GM12864 (cell line): ENCODE results near the gene SLC22A14.

Experiments
- DNase-seq: peaks from one replicate; pipeline ENCODE4 v3.0.0-alpha.2; 2011; ENCODE audit warnings: low read depth
- H3K4me3 ChIP-seq: 2 replicates; pipeline ENCODE4 v1.5.1; 2011; ENCODE audit warnings: mild to moderate bottlenecking, low read depth, low read length, control low read depth
- TF ChIP-seq, protein P1 (sequence below): IDR thresholded peaks from 2 replicates; pipeline ENCODE4 v1.5.1; 2011; ENCODE audit warnings: low read depth, mild to moderate bottlenecking, moderate library complexity, low read length, control low read depth, inconsistent platforms; ENCODE audit errors: missing control alignments

Gene SLC22A14

DNA sequence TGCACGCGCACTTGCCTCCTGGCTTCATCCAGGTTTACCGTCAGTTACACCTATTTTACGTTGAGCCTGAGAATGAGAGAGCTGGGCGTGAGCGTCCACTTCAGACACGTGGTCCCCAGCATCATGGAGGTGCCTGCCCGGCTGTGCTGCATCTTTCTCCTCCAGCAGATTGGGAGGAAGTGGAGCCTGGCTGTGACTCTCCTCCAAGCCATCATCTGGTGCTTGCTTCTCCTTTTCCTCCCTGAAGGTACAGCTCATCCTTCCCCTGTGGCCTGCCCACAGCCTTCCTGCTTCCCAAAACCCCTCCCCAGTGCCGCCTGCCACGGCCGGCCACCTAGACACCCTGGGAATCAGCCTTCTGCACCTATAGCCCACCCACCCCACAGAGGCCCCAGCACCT is 31.6 kb downstream of the SLC22A14 start:
- TF ChIP-seq, protein P1, sequence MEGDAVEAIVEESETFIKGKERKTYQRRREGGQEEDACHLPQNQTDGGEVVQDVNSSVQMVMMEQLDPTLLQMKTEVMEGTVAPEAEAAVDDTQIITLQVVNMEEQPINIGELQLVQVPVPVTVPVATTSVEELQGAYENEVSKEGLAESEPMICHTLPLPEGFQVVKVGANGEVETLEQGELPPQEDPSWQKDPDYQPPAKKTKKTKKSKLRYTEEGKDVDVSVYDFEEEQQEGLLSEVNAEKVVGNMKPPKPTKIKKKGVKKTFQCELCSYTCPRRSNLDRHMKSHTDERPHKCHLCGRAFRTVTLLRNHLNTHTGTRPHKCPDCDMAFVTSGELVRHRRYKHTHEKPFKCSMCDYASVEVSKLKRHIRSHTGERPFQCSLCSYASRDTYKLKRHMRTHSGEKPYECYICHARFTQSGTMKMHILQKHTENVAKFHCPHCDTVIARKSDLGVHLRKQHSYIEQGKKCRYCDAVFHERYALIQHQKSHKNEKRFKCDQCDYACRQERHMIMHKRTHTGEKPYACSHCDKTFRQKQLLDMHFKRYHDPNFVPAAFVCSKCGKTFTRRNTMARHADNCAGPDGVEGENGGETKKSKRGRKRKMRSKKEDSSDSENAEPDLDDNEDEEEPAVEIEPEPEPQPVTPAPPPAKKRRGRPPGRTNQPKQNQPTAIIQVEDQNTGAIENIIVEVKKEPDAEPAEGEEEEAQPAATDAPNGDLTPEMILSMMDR, result no peak
- H3K4me3 ChIP-seq, result no peak overlapping the region
- no peak for DNase-seq

DNA sequence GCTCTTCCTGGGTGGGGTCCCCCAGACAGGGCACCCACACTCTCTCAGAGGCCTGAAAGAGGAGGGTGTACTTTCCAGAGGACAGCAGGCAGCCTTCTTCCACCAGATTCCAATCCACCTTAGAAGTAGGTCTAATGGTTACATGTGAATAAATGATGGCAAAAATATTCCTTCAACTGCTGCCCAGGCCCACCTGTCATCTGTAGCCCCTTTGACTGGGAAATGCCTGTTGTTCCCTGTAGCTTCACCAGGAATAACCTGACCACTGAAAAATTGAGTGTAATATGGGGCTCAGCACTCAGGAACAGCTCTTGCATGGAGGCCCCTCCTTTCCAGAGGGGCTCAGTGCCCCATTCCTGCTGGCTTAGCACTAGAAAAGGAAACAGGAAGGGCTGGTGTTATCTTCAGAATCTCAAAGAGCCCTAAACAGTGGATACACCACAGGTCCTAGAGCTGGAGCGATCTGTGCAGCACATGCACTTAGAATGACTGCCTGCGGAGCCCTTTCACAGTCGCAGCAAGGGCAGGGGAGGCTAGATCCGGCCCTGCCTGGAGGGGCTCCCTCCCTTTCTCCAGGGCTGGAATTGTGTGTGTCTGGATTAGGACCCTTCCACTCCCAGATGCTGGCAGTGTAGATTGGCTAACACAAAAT is 32.1 kb downstream of the SLC22A14 start:
- no peak for DNase-seq
- TF ChIP-seq, protein P1, result no peak
- H3K4me3 ChIP-seq, result no peak overlapping the region

DNA sequence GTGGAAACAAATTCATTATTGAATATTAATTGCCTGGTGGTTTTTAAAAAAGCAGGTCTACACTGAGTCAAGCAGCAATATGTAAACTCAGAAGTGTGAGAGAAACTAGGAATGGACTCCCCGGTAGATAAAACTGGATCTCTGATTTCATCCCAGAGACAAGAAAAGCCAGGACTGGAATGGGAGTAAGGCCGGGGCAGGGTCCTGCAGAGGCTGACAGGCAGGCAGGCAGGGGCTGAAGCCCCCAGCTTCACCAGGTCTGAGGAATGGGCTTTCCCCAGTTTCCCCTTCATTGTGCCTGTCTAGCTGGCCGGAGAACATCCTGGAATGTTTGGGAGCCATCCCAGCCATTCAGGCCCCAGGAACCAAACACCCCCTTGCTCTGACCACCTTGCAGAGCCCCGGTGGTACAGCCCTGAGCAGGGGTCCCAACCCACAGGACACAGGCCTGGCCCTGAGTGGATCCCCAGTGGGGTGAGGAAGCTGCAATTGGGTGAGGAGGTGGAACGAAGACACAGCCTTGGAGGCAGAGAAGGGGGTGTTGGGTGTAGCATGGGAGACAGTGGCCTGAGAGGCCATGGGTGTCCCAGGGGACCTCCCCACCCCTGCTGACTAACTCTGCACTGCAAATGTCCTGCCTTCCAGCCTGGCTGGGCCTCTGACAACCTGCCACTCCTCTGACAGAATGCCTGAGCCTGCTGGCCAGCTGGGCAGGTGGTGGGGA is 32.8 kb downstream of the SLC22A14 start:
- no peak overlapping the region for H3K4me3 ChIP-seq
- TF ChIP-seq, protein P1, result no peak
- no peak for DNase-seq

DNA sequence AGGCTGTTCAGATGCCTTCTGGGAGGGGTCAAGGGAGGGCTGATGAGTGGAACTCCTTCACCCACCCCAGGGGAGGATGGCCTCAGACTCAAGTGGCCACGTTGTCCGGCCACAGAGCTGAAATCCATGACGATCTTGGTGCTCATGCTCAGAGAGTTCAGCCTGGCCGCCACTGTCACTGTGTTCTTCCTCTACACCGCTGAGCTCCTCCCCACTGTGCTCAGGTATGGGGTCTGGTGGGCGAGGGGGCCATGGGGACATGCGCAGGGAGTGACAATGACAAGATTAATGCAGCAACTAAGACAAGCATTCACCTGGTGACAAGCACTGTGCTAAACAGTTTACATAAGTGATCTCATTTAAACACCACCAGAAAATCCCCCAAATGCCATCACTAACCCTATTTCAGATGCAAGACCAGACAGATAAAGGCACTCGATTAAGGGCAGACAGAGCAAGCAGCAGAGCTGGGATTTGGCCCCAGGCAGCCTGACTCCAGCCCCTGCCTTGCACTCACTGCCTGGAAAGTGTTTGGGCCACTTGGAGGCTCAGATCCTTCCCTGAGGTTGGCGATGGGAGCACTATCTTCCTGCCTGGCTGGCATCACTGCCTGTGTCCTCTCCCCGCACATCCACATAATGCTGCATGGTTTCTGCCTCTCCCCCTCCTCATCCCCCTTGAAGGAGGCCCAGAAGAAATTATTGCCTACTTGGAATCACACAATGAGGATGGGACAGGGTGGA is 33.6 kb downstream of the SLC22A14 start:
- TF ChIP-seq, protein P1, result no peak
- DNase-seq, result no peak
- no peak overlapping the region for H3K4me3 ChIP-seq

DNA sequence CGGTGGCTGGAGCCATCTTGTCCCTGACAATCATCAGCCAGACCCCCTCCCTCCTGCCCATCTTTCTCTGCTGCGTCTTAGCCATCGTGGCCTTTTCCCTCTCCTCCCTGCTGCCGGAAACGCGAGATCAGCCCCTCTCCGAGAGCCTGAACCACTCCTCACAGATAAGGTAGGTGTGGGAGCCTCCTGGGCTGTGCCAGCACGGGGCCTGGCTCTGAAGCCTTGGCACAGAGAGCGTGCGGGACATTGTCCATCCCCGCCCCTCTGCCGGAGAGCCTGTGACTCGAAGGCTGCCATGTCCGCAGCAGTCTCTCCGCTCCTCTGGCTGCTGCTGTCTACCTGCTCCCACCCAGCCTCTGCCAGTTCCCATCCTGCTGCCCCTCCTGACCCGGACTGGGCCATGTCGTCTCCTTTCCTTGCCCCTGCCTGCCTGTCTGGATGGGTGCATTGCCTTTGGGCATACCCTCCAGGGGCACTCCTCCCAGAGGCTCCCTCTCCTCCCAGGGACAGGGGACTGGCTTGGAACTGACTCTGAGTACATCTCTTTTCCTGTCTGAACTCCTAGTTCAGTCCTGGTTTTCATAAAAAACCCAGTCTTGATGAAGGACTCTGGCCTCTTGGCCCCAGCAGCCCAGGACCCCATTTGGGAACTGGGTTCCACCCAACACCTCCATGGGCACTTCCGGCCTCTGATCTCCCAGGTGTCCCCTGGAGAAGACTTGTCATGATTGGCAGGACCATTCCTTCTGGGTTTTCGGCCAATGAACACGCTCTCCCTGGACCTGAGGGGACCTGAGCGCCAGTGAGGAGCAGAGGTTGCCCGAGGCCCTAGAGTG is 34.5 kb downstream of the SLC22A14 start:
- TF ChIP-seq, protein P1, result no peak

DNA sequence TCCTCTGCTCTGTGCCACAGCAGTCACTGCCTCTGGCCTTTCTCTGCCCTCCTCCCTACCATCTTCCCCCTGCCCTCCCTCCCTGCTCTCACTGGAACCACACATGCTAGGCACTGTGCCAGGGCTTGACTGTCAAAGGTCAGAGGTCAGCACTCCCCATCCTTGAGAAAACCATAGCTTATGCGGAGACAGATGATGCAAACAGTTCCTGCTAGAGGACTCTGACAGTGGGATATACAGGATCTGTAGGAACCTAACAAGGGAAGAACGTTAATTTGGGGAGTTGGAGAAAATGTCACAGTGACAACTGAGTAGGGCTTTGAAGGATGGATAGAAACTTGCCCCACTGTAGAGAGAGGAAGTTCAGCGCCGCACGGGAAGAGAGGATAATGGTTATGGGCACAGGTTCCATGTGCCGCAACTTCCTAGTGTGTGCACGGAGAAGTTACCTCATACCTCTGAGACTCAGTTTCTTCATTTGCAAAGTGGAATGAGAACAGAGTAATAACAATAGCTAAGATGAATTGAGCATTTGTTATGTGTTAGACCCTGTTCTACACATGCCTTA is 35.2 kb downstream of the SLC22A14 start:
- no peak for DNase-seq
- no peak overlapping the region for H3K4me3 ChIP-seq
- TF ChIP-seq, protein P1, result no peak

More for the DNA sequence above, 34.5 kb downstream of the SLC22A14 start:
- H3K4me3 ChIP-seq, result no peak overlapping the region
- DNase-seq, result no peak
